GM19395 (cell line): ENCODE measurements around the gene SMARCC2.

Source experiments
- ATAC-seq: cut with Tn5 transposase; IDR thresholded peaks from one replicate; pipeline ENCODE4 v1.9.1; 2021; ENCODE audit warnings: mild to moderate bottlenecking, moderate library complexity; ENCODE audit not compliant: unreplicated experiment

SMARCC2 gene

DNA sequence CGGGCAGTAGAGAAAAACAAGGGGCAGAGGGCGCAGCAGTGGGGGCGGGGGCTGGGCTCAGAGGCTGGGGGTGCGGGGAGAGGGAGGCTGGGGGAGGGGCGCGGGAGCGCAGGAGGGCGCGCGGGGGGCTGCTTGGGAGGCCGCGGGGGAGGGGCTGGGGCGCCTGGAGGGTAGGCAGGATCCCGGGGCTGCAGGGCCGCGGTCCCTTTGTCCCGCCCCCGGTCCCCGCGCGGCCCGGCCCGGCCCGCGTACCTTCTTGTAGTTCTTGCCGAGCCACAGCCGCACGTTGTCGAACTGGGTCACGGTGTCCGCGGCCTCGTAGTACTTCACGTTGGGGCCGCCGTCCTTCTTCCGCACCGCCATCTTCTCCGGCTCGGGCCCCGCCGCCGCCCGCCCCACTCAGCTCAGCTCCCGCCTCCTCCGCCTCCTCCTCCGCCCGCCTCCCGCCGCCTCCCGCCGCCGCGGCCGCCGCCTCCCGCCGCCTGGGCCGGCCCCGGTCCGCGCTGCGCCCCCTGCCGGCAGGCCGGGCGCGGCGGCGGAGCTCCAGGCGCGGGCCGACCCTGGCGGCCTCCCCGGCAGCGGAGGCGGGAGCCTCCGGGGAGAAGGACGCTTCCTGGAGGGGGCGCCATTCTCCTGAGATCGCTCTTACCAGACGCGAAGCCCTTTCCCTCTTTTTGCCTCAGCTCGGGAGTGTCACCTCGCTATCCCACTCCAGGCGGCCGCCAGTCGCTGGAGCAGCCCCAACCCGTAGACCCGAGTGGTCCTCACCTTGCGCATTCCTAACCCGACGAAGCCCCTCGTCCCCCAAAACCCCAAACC lies at the start of gene SMARCC2:
Gene SMARCC2 (minus strand): TSS at position 385 of the 819 bp plus-strand sequence. CDS start 22 bp downstream, at position 363.
- peak; percentile 62 for ATAC-seq

- ATAC-seq, result no peak
Measured at GRCh38 chr12:56237552-56237951, 48.3 kb upstream of the SMARCC2 start.

GRCh38 chr12:56236985-56237384 lies 47.7 kb upstream of the SMARCC2 start:
- no peak for ATAC-seq

- ATAC-seq, result no peak
Measured at GRCh38 chr12:56236091-56236490, 46.8 kb upstream of the SMARCC2 start.

DNA sequence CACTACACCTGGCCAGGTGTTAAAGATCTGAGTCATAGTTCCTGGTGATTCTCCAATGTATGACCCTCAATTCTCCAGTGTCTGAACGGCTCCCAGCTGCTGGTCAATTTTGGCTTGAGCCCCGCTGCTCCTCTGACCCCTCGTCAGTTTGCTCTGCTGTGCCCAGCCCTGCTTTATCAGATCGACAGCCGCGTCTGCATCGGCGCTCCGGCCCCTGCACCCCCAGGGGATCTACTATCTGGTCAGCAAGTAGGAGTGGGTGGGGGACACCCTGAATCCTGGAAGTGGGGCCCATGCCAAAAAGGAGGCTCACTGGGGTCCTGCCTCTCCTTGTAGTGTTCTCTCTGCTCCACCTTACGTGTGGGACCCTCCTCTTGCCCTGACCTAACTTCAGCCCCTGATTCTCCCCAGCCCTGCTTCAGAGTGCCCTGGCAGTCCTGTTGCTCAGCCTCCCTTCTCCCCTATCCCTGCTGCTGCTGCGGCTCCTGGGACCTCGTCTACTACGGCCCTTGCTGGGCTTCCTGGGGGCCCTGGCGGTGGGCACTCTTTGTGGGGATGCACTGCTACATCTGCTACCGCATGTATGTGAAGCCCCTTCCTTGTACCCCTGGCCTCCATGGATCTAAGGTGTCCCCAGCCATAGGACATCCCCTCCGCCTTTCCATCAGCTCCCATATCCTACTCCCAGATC lies 45.6 kb upstream of the SMARCC2 start:
- no peak for ATAC-seq

DNA sequence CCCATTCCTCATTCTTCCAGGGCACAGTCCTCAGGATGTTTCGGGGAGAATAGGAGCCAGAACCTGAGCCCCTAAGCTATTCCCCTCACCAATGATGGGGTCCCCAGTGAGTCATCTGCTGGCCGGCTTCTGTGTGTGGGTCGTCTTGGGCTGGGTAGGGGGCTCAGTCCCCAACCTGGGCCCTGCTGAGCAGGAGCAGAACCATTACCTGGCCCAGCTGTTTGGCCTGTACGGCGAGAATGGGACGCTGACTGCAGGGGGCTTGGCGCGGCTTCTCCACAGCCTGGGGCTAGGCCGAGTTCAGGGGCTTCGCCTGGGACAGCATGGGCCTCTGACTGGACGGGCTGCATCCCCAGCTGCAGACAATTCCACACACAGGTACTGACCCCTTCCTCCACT lies 41.9 kb upstream of the SMARCC2 start:
- no peak for ATAC-seq

DNA sequence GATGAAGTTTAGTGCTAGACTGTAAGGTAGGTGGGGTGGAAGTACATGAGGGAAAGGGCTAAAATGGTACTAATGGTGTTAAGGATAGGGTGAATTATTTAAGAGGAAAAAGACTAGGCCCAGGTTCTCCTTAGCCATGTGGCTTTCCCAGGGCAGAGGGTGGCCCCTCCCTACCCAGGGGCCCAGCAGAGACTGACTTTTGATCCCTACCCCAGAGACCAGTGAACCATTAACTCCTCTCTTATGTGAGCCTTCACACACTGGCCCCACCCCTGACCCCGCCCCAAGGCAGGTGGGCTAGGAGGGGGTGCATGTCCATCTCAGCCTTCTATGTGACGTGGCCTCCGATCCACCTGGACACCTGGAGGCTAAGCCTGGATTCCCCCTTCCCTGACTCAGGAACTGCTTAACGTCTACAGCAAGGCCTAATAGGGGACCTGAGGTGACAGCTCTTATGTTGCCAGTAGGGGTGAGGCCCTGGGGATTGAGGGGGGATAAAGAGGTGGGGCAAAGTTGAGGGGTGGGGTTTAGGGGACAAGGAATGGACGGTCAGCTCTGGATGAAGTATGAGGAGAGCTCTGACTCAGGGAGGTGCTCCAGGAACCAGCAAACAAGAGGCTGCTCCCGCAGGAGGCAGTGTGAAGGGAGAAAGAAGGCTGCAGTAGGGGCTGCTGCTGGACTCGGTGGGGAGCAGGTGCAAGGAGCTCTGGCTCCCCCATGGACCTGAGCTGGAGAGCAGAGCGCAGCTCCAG lies 41.3 kb upstream of the SMARCC2 start:
- no peak for ATAC-seq

GRCh38 chr12:56229916-56230431 lies 40.7 kb upstream of the SMARCC2 start, which contains the start of gene SLC39A5:
Gene SLC39A5 (plus strand): TSS chr12:56230051. CDS start chr12:56231275, 1,224 bp downstream.
- no peak for ATAC-seq

DNA sequence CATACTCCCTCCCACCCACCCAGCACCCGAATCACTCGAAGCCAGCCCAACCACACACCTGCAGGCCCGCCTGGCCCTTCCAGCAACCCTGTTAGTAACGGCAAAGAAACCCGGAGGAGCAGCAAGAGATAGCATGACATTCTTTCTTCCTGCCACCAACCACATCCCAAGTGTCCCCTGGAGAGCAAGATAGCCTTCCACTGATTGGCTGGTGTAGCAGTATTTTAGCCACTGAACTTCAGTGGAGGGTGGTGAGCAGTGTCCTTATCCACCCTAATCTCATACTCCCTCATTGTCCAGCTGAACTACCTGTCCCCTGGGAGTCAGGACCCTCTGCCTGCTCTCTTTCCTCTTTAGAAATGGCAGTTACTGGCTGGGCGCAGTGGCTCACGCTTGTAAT lies 39.8 kb upstream of the SMARCC2 start:
- no peak for ATAC-seq

DNA sequence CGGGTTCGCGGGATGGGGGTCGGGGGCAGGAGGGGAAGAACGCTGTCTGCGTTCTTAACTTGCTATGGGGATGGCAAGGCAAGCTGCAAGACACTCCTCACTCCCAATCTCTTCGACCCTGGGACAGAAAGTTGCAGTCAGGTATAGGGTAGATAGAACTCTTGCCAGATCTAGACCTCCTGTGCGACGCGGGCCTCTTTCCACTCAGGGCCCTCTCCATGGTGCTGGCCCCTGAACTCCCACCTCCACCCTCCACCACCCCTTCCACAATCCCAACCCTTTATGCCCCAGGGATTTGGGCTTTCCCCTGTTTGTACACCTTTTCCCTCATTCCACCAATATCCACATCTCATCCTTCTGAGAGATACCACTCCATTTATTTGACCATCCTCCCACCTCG lies 35.7 kb upstream of the SMARCC2 start:
- ATAC-seq, result no peak

DNA sequence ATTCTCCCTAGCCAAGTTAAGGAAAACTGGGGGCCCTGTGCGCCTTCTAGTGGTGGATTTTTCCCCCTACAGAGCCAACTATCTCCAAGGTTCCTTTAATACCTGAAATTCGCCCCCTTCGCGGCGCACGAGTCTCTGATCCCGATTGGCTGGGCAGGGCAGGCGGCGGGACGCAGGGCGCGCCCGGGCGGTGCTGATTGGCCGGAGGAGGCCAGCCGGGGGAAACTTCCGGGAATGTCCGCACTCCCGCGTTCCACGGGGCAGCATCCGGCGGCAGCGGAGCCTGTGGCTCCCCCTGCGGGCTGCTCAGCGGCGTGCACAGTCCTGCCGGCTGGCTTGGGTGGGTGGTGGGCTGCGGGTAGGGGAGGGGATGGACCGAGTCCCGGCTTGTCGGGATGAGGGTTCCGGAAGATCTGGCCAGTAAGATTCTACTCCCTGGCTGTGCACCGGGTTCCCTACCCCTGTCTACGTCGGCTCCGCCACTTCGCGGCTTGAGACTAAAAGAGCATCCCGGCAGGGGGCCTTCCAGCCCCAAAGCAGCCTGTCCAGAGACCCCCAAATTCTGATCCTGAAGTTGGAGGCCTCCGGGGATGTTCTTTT lies 34.9 kb upstream of the SMARCC2 start, which contains the start of gene NABP2:
Gene NABP2 (plus strand): TSS at position 241 of the 600 bp plus-strand sequence. CDS start 515 bp downstream, outside the sequence.
- ATAC-seq, result peak; percentile 66

- no peak for ATAC-seq
Measured at GRCh38 chr12:56223571-56224101, 34.4 kb upstream of the SMARCC2 start.

GRCh38 chr12:56222531-56222895 lies 33.2 kb upstream of the SMARCC2 start:
- ATAC-seq, result no peak

GRCh38 chr12:56221757-56222530 lies 32.7 kb upstream of the SMARCC2 start, which contains the start of gene RNF41:
Gene RNF41 (minus strand): TSS chr12:56221922. CDS start chr12:56214047, 7,875 bp downstream.
- peak; percentile 86 for ATAC-seq

DNA sequence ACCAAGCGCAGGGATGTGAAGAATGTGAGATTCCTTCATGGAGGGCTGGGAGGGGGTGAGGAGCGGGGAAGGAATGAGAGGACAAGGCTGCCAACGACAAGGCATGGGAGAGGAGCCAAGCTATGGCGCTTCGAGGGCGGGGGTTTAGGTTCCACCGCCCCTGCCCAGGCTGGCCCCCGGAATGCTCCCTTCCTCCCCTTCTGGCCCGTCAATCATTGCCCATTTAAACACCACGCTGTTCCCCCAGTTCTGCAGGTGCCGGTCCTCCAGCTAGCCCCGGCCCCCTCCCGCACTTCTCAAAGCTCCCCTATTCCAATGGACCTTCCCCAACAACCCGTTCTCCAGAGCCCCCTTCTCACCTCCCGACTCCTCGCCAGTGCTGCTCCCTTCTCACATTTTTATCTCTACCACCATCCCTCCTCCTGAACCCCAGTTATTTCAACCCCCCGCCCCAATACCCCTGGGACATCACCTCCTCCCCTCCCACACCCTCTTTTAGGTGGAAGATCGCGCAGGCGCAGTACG lies 32.0 kb upstream of the SMARCC2 start:
- ATAC-seq, result peak; percentile 22

- no peak for ATAC-seq
Measured at GRCh38 chr12:56220611-56221231, 31.4 kb upstream of the SMARCC2 start.

DNA sequence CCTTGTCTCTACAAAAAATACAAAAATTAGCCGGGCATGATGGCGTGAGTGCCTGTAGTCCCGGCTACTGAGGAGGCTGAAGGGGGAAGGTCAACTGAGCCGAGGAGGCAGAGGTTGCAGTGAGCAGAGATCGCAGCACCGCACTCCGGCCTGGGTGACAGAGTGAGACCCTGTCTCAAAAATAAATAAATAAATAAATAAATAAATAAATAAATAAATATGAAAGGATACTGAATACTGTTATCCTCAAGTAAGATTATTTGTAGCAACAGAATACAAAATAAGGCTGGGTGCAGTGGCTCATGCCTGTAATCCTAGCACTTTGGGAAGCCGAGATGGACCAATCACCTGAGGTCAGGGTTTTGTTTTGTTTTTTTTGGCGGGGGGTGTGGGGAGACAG lies 30.6 kb upstream of the SMARCC2 start:
- ATAC-seq, result no peak

DNA sequence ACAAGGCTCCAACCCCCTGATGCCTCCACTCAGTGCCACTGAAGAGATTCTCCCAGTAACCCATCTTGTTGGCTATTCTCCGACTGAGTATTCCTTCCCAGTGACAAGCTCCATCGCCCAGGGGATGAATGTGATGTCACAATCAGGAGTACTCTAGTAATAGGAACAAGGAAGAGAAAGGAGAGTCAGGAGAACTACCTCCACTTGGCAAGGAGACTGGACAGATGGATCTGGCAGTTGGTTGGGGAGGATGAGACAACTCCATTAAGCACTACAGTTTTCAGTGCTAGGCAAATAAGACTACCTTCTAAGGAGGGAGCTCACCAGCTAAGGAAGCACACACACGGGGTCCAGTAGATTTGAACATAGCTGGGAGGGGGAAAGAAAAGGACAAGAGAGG lies 27.2 kb upstream of the SMARCC2 start:
- ATAC-seq, result no peak

DNA sequence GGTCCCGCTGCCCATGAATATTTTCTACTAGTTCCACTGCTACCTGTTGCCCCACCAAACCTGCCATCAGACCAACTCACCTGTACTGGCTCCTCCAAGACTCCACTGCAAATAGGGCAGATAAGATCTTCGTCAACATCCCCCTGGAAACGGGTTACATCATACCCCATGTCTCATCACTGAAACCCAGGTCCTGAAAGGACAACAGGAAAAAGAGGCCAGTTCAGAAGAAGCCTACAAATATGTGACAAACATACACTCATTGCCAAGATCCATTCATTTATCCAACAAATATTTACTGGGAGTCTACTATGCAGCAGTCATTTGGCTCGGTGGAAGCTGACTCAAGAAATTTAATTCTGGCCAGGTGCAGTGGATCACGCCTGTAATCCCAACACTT lies 24.6 kb upstream of the SMARCC2 start:
- ATAC-seq, result no peak
